ENCODE results near the gene HOXA4. TPM values are rescaled to one million over a fixed set of nuclear protein-coding genes. Genes with fewer than 3 reads are reported as not detected.

Gene HOXA4
- total RNA-seq, 1 experiment from 2014 or later, result not detected

GRCh38 chr7:27165089-27165995, 34.8 kb upstream of the HOXA4 start, which contains the start of gene HOXA9:
HOXA9 (minus strand) TSS chr7:27165537; CDS start chr7:27165457, 80 bp downstream.
- Histone ChIP-seq H3K9ac (ENCODE audit: low read length) (no peak within 1 kb of the TSS), H3K9me2 (replicated peaks; ENCODE audit: insufficient read depth, low read length) (no peaks in the 10 kb centered on the region), H3K27me3 (ENCODE audit: low read length) (no peaks in the 10 kb centered on the region), H3K79me2 (ENCODE audit: low read length) (no peaks in the 10 kb centered on the region), H3K9me3 (ENCODE audit: low read length) (no peaks in the 10 kb centered on the region), H3K4me1 (ENCODE audit: low read length) (peaks cover 14% of the 10 kb centered on the region), H3K4me3 (ENCODE audit: low read length) (no peak within 1 kb of the TSS), H3K27ac (ENCODE audit: low read length) (no peak within 1 kb of the TSS), H2AFZ (ENCODE audit: low read length) (no peak within 1 kb of the TSS), H4K20me1 (ENCODE audit: insufficient read depth, low read depth, low read length) (no peaks in the 10 kb centered on the region), H3K4me2 (ENCODE audit: low read depth, low read length, poor library complexity, severe bottlenecking) (no peak within 1 kb of the TSS), H3K36me3 (ENCODE audit: insufficient read depth, low read length) (no peaks in the 10 kb centered on the region)
- no peak for DNase-seq

GRCh38 chr7:27164367-27165088, 34.0 kb upstream of the HOXA4 start:
- Histone ChIP-seq H3K4me2 (ENCODE audit: low read depth, low read length, poor library complexity, severe bottlenecking) (no peak overlapping the region), H3K79me2 (ENCODE audit: low read length) (no peaks in the 10 kb centered on the region), H3K9me2 (replicated peaks; ENCODE audit: insufficient read depth, low read length) (no peaks in the 10 kb centered on the region), H3K9ac (ENCODE audit: low read length) (no peak overlapping the region), H4K20me1 (ENCODE audit: insufficient read depth, low read depth, low read length) (no peaks in the 10 kb centered on the region), H3K9me3 (ENCODE audit: low read length) (no peaks in the 10 kb centered on the region), H3K36me3 (ENCODE audit: insufficient read depth, low read length) (no peaks in the 10 kb centered on the region), H3K4me1 (ENCODE audit: low read length) (peaks cover 18% of the 10 kb centered on the region), H3K4me3 (ENCODE audit: low read length) (no peak overlapping the region), H2AFZ (ENCODE audit: low read length) (no peak overlapping the region), H3K27ac (ENCODE audit: low read length) (no peak overlapping the region), H3K27me3 (ENCODE audit: low read length) (no peaks in the 10 kb centered on the region)
- DNase-seq, result no peak

- H3K79me2 ChIP-seq (ENCODE audit: low read length), result no peaks in the 10 kb centered on the region
- H3K9ac ChIP-seq (ENCODE audit: low read length), result no peak overlapping the region
- H3K27ac ChIP-seq (ENCODE audit: low read length), result no peak overlapping the region
- no peaks in the 10 kb centered on the region for H3K27me3 ChIP-seq (ENCODE audit: low read length)
- H2AFZ ChIP-seq (ENCODE audit: low read length), result no peak overlapping the region
- H3K4me2 ChIP-seq (ENCODE audit: low read depth, low read length, poor library complexity, severe bottlenecking), result no peak overlapping the region
- no peaks in the 10 kb centered on the region for H4K20me1 ChIP-seq (ENCODE audit: insufficient read depth, low read depth, low read length)
- no peak for DNase-seq
- H3K9me3 ChIP-seq (ENCODE audit: low read length), result no peaks in the 10 kb centered on the region
- H3K4me1 ChIP-seq (ENCODE audit: low read length), result peaks cover 18% of the 10 kb centered on the region
- no peak overlapping the region for H3K4me3 ChIP-seq (ENCODE audit: low read length)
- H3K9me2 ChIP-seq (replicated peaks; ENCODE audit: insufficient read depth, low read length), result no peaks in the 10 kb centered on the region
- H3K36me3 ChIP-seq (ENCODE audit: insufficient read depth, low read length), result no peaks in the 10 kb centered on the region
These were observed 33.4 kb upstream of the HOXA4 start for GRCh38 chr7:27164045-27164366.

- Histone ChIP-seq H3K9me3 (ENCODE audit: low read length) (no peaks in the 10 kb centered on the region), H4K20me1 (ENCODE audit: insufficient read depth, low read depth, low read length) (no peaks in the 10 kb centered on the region), H3K9me2 (replicated peaks; ENCODE audit: insufficient read depth, low read length) (no peaks in the 10 kb centered on the region), H3K27me3 (ENCODE audit: low read length) (no peaks in the 10 kb centered on the region), H3K27ac (ENCODE audit: low read length) (no peak overlapping the region), H2AFZ (ENCODE audit: low read length) (no peak overlapping the region), H3K79me2 (ENCODE audit: low read length) (no peaks in the 10 kb centered on the region), H3K4me2 (ENCODE audit: low read depth, low read length, poor library complexity, severe bottlenecking) (no peak overlapping the region), H3K9ac (ENCODE audit: low read length) (no peak overlapping the region), H3K4me1 (ENCODE audit: low read length) (peaks cover 18% of the 10 kb centered on the region), H3K4me3 (ENCODE audit: low read length) (no peak overlapping the region), H3K36me3 (ENCODE audit: insufficient read depth, low read length) (no peaks in the 10 kb centered on the region)
- no peak for DNase-seq
These were observed 32.9 kb upstream of the HOXA4 start for GRCh38 chr7:27163288-27164044.

DNA sequence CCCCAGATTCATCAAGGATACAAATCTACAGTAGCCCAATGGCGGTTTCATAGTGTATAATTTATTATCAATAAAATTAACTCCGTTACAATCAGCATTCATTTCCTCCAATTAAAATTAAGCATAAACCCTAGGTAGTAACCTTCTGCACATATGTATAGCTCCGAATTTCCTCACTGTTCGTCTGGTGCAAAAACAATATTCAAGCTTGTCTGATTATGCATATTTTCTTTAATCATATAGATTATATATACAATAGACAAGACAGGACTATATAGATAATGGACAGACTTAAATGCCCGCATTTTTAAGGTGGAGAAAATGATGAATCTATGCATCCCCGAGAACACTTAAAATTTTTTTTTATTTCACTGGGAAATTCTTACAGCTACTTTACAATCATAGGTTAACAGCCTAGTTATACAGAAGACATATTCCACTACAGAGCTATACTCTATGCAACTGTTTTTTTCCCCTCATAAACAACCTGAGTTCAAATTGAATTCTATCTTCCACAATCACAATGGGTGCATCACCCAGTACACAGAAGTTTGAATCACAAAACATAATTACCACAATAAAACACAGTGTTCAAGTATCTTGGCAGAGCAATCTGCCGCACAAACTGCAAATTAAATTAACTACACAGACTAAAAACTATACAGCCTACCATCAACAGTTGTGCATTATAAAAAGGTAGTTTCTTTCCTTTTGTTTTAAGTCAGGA, 32.2 kb upstream of the HOXA4 start:
- Histone ChIP-seq H3K79me2 (ENCODE audit: low read length) (no peaks in the 10 kb centered on the region), H3K4me2 (ENCODE audit: low read depth, low read length, poor library complexity, severe bottlenecking) (no peak overlapping the region), H3K9me2 (replicated peaks; ENCODE audit: insufficient read depth, low read length) (no peaks in the 10 kb centered on the region), H2AFZ (ENCODE audit: low read length) (no peak overlapping the region), H3K9ac (ENCODE audit: low read length) (no peak overlapping the region), H3K27me3 (ENCODE audit: low read length) (no peaks in the 10 kb centered on the region), H3K27ac (ENCODE audit: low read length) (no peak overlapping the region), H3K36me3 (ENCODE audit: insufficient read depth, low read length) (no peaks in the 10 kb centered on the region), H3K4me3 (ENCODE audit: low read length) (no peak overlapping the region), H3K9me3 (ENCODE audit: low read length) (no peaks in the 10 kb centered on the region), H3K4me1 (ENCODE audit: low read length) (peaks cover 18% of the 10 kb centered on the region), H4K20me1 (ENCODE audit: insufficient read depth, low read depth, low read length) (no peaks in the 10 kb centered on the region)
- no peak for DNase-seq

GRCh38 chr7:27161721-27162560, 31.4 kb upstream of the HOXA4 start:
- Histone ChIP-seq H3K4me2 (ENCODE audit: low read depth, low read length, poor library complexity, severe bottlenecking) (peak overlapping the region; percentile 100), H3K9me3 (ENCODE audit: low read length) (no peaks in the 10 kb centered on the region), H3K36me3 (ENCODE audit: insufficient read depth, low read length) (no peaks in the 10 kb centered on the region), H3K4me3 (ENCODE audit: low read length) (peak overlapping the region; percentile 85), H3K27ac (ENCODE audit: low read length) (no peak overlapping the region), H3K9ac (ENCODE audit: low read length) (peak overlapping the region; percentile 74), H3K79me2 (ENCODE audit: low read length) (no peaks in the 10 kb centered on the region), H2AFZ (ENCODE audit: low read length) (peak overlapping the region; percentile 100), H4K20me1 (ENCODE audit: insufficient read depth, low read depth, low read length) (no peaks in the 10 kb centered on the region), H3K27me3 (ENCODE audit: low read length) (no peaks in the 10 kb centered on the region), H3K9me2 (replicated peaks; ENCODE audit: insufficient read depth, low read length) (no peaks in the 10 kb centered on the region), H3K4me1 (ENCODE audit: low read length) (peaks cover 22% of the 10 kb centered on the region)
- peak; percentile 47 for DNase-seq

GRCh38 chr7:27161214-27161720, 30.7 kb upstream of the HOXA4 start:
- Histone ChIP-seq H3K9me2 (replicated peaks; ENCODE audit: insufficient read depth, low read length) (no peaks in the 10 kb centered on the region), H3K9ac (ENCODE audit: low read length) (peak overlapping the region; percentile 74), H3K79me2 (ENCODE audit: low read length) (no peaks in the 10 kb centered on the region), H3K27ac (ENCODE audit: low read length) (no peak overlapping the region), H3K36me3 (ENCODE audit: insufficient read depth, low read length) (no peaks in the 10 kb centered on the region), H3K9me3 (ENCODE audit: low read length) (no peaks in the 10 kb centered on the region), H3K4me2 (ENCODE audit: low read depth, low read length, poor library complexity, severe bottlenecking) (peak overlapping the region; percentile 100), H3K27me3 (ENCODE audit: low read length) (no peaks in the 10 kb centered on the region), H2AFZ (ENCODE audit: low read length) (peak overlapping the region; percentile 100), H4K20me1 (ENCODE audit: insufficient read depth, low read depth, low read length) (no peaks in the 10 kb centered on the region), H3K4me3 (ENCODE audit: low read length) (peak overlapping the region; percentile 85), H3K4me1 (ENCODE audit: low read length) (peaks cover 27% of the 10 kb centered on the region)
- peak; percentile 83 for DNase-seq

Measured in Karpas-422 (cell line).